ENCODE results near the gene NTSR2. TPM values are rescaled to one million over a fixed set of nuclear protein-coding genes. Genes with fewer than 3 reads are reported as not detected.

The NTSR2 gene
- total and polyA plus RNA-seq, 7 donors, result 0.04 to 0.60 TPM; not detected in 5

DNA sequence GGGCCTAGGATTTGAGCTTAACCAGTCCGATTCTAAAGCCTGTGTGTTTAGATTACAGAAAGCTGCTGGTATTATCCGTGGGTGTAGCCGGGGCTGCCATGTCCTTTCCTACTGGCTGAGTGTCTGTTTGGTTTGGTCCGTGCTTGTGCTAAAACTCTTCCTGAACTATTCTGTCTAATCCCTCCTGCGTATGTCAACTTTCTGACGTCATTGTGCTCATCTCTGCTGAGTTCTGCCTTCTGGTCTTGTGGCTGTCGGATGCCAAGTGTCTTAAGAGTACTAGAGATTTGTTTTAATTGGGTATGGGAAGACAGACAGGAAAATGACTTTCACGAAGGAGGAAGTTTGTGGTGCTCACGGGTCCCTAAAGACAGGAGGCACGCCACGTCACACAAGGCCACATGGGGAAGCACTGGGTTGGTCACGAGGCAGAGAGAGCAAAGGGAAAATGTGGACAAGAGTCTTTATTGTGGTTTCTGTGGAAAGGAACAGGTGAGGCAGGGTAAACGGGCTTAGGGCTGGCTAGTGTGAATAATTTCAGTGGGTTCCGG, 31.8 kb upstream of the NTSR2 start:
- H3K36me3 ChIP-seq, result no peaks in the 10 kb centered on the region
- H3K27ac ChIP-seq, result no peak overlapping the region
- WGBS, 2 donors, result 48 to 72% methylated on average over 14 of the region's 14 CpGs
- DNase-seq, result peak; percentile 76
- H3K9me3 ChIP-seq, result no peaks in the 10 kb centered on the region
- H3K27me3 ChIP-seq, result no peaks in the 10 kb centered on the region
- peaks cover 0 to 23% (median 15%) of the 10 kb centered on the region in 4 donors for H3K4me1 ChIP-seq
- TF ChIP-seq POLR2AphosphoS5 (IDR thresholded peaks at IDR 0.05), result peak in 1 of 4 donors; percentile 14
- peak in 1 of 4 donors; percentile 62 for TF ChIP-seq EP300 (IDR thresholded peaks at IDR 0.05)
- no peak for TF ChIP-seq POLR2A (IDR thresholded peaks at IDR 0.05)
- H3K4me3 ChIP-seq, result no peak overlapping the region
- intact Hi-C loops (cut with DNase I), result no loop called here

DNA sequence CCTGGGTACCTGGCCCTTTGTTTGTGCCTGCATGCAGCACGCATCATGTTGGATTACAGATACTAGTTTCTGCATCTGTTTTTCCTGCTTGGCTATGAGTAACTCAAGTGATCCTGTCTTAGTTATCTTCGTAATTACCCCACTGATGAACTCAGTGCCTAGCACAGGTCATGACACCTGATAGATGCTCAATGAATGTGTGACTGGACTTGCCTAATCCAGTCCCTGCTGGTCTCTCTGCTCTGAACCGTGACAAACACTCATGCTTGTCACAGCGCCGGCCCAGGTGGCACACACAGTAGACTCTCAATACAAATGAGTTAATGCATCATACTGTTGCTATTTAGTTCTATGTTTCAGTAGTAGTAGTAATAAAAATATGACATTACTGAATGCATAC, 31.2 kb upstream of the NTSR2 start:
- intact Hi-C loops (cut with DNase I), result no loop called here
- Histone ChIP-seq H3K4me1 (peaks cover 0 to 29% (median 19%) of the 10 kb centered on the region in 4 donors), H3K36me3 (no peaks in the 10 kb centered on the region), H3K27ac (no peak overlapping the region), H3K9me3 (no peaks in the 10 kb centered on the region), H3K4me3 (no peak overlapping the region), H3K27me3 (no peaks in the 10 kb centered on the region)
- TF ChIP-seq POLR2AphosphoS5 (IDR thresholded peaks at IDR 0.05) (no peak), EP300 (IDR thresholded peaks at IDR 0.05) (no peak), POLR2A (IDR thresholded peaks at IDR 0.05) (no peak)
- TF ChIP-seq, protein P1, sequence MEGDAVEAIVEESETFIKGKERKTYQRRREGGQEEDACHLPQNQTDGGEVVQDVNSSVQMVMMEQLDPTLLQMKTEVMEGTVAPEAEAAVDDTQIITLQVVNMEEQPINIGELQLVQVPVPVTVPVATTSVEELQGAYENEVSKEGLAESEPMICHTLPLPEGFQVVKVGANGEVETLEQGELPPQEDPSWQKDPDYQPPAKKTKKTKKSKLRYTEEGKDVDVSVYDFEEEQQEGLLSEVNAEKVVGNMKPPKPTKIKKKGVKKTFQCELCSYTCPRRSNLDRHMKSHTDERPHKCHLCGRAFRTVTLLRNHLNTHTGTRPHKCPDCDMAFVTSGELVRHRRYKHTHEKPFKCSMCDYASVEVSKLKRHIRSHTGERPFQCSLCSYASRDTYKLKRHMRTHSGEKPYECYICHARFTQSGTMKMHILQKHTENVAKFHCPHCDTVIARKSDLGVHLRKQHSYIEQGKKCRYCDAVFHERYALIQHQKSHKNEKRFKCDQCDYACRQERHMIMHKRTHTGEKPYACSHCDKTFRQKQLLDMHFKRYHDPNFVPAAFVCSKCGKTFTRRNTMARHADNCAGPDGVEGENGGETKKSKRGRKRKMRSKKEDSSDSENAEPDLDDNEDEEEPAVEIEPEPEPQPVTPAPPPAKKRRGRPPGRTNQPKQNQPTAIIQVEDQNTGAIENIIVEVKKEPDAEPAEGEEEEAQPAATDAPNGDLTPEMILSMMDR (IDR thresholded peaks at IDR 0.05), result no peak
- WGBS, 2 donors, result 89 to 92% methylated on average over 5 of the region's 5 CpGs
- peak; percentile 29 for DNase-seq

- DNase-seq, result peak; percentile 42
- no peaks in the 10 kb centered on the region for H3K27me3 ChIP-seq
- H3K36me3 ChIP-seq, result no peaks in the 10 kb centered on the region
- WGBS, 2 donors, result 73 to 81% methylated on average over 9 of the region's 9 CpGs
- no peak overlapping the region for H3K4me3 ChIP-seq
- intact Hi-C loops (cut with DNase I), result no loop called here
- H3K9me3 ChIP-seq, result no peaks in the 10 kb centered on the region
- peaks cover 0 to 30% (median 19%) of the 10 kb centered on the region in 4 donors for H3K4me1 ChIP-seq
- no peak for TF ChIP-seq EP300 (IDR thresholded peaks at IDR 0.05)
- no peak for TF ChIP-seq POLR2AphosphoS5 (IDR thresholded peaks at IDR 0.05)
- no peak for TF ChIP-seq POLR2A (IDR thresholded peaks at IDR 0.05)
- TF ChIP-seq, protein P1 (IDR thresholded peaks at IDR 0.05), result no peak
- no peak overlapping the region for H3K27ac ChIP-seq
These were observed 30.0 kb upstream of the NTSR2 start for GRCh38 chr2:11699686-11700670.

DNA sequence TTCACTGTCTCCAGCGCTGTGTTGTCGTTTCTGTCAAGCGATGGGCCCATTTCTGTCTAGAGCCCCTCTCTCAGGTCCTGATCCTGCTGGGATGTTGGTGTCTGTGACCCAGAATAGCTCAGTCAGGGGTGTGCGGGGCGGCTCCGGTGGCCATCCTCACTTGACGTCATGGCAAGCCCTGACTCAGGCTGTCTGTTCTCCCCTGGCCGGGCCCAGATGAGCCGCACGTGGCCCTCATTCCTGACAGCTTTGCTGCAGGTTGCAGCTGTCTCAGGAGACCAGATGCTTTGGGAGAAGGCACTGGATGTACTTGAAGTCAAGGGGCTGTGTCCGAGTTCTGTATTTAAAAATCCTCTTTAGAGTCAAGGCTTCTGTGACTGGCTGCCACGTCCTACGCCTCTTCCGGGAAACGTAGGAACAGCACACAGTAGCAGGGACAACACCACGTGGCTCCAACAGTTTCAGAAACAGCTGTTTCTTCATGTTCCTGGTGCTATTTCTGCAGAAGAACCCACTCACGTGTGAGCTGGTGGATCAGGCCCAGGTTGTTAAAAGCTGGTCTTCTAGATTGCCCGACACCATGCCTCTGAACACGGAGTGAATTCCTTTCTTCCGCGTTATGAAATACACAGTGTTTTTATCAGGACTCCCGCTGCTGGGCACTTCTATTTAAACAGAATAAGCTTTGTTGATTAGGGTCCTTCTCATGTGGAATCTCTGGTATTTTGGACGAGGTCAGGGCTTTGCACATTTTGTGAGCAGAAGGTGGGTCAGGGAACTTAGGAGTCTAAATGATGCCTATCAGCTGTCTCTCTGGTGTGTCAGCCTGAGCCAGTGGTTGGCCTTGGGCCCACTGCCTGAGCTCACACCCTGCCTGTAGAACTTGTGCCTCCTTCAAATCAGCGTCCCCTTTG, 28.3 kb upstream of the NTSR2 start:
- peak; percentile 97 for DNase-seq
- H3K27me3 ChIP-seq, result no peaks in the 10 kb centered on the region
- peak overlapping the region; percentile 62 to 74 (median 70) for H3K27ac ChIP-seq
- TF ChIP-seq, protein P1 (IDR thresholded peaks at IDR 0.05), result no peak
- peak; percentile 61 to 72 (median 71) for TF ChIP-seq POLR2AphosphoS5 (IDR thresholded peaks at IDR 0.05)
- TF ChIP-seq EP300 (IDR thresholded peaks at IDR 0.05), result peak in 2 of 4 donors; percentile 37 to 61
- TF ChIP-seq POLR2A (IDR thresholded peaks at IDR 0.05), result no peak
- no peak overlapping the region for H3K4me3 ChIP-seq
- H3K4me1 ChIP-seq, result peaks cover 0 to 32% (median 19%) of the 10 kb centered on the region in 4 donors
- WGBS, 2 donors, result 73 to 79% methylated on average over 24 of the region's 24 CpGs
- no peaks in the 10 kb centered on the region for H3K9me3 ChIP-seq
- no peaks in the 10 kb centered on the region for H3K36me3 ChIP-seq
- intact Hi-C loops (cut with DNase I), result no loop called here
